ENCODE results near the gene GPR158. TPM values are rescaled to one million over a fixed set of nuclear protein-coding genes. Genes with fewer than 3 reads are reported as not detected.

GPR158 gene
- total RNA-seq, 2 experiments from 2014 or later = not detected

DNA sequence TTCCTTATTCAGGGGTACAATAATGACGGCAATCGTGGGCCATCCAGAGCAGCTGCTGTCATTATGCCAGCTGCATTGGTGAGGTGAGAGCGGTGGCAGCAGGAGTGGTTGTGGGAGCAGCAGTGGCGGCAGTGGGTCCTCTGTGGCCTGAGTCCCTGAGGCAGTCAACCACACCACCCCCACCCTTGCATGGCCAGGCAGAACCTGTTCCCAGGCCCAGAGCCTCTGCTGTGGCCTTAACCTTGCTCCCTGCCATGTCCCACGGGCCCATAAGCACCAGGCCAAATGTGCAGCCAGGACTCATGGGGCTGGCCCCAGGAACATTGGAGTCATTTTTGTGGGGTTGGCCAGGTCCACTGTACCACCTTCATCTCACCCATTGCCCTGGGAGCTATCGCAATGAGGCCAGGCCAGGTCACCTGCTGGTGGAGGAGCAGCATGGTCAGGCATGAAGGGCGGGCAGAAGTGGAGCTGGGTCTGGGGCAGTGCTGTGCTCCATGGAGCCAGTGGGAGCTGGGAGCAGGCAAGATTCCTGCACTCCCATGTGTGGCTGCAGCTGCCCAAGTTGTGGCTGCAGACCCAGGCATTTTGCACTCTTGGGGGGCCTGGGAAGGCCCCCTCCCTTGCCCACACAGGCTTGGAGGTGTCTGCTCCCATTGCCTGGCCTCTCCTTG lies 213.5 kb downstream of the GPR158 start:
- Mint-ChIP-seq H3K4me3 (no peak overlapping the region), H3K4me1 (no peaks in the 10 kb centered on the region), H3K9me3 (peaks cover 10% of the 10 kb centered on the region), H3K27ac (no peak overlapping the region), H3K36me3 (no peaks in the 10 kb centered on the region), H3K27me3 (no peaks in the 10 kb centered on the region)
- no peak for DNase-seq

DNA sequence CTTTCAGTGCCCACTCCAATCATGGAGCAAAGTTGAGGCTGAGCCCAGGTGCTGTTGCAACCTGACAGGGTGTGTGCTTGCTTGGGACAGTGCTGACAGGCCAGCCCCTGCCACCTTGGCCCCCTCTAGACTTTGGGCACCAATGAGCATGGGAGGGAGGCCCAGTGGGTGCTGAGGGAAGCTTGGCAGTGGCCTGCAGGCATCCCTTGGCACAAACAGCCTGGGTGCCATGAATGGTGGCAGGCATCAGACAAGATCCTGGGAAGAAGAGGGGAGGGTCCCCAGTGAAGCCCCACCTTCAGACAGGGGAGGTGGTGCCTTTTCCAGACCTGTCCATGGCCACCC lies 214.0 kb downstream of the GPR158 start:
- H3K4me3 Mint-ChIP-seq = no peak overlapping the region
- H3K4me1 Mint-ChIP-seq = no peaks in the 10 kb centered on the region
- no peaks in the 10 kb centered on the region for H3K36me3 Mint-ChIP-seq
- H3K27me3 Mint-ChIP-seq = no peaks in the 10 kb centered on the region
- DNase-seq = no peak
- no peak overlapping the region for H3K27ac Mint-ChIP-seq
- peaks cover 10% of the 10 kb centered on the region for H3K9me3 Mint-ChIP-seq

DNA sequence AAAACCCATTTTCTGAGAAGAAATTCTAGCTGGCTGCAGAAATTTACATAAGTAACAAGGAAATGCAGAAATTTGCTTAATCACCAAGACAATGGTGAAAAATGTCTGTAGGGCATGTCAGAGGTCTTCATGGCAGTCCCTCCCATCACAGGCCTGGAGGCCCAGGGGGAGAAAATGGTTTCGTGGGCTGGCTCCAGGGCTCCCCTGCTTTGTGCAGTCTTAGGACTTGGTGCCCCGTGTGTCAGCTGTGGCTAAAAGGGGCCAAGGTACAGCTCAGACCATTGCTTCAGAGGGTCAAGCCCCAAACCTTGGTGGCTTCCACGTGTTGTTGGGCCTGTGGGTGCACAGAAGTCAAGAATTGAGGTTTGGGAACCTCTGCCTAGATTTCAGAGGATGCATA lies 215.9 kb downstream of the GPR158 start:
- Mint-ChIP-seq H3K4me3 (no peak overlapping the region), H3K4me1 (no peaks in the 10 kb centered on the region), H3K27ac (no peak overlapping the region), H3K9me3 (peaks cover 12% of the 10 kb centered on the region), H3K36me3 (no peaks in the 10 kb centered on the region), H3K27me3 (no peaks in the 10 kb centered on the region)
- no peak for DNase-seq

DNA sequence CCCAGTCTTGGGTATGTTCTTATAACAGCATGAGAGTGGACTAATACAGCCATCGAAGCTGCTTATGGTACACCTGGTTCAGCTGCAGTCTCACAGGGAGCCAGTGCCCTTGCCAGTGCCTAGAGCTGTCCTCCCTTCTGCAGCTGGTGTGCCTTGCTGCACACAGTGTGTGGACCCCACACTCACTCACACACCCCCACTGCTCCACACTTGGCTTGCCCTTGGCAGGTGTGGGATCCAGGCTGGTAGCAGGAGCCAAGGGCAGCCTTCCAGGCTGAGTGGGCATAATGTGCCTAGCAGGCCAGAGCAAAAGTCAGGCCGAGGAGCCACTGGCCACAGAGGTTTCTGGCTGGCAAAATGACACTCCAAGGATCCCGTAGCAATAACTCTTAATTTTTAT lies 217.3 kb downstream of the GPR158 start:
- Mint-ChIP-seq H3K27ac (no peak overlapping the region), H3K36me3 (no peaks in the 10 kb centered on the region), H3K27me3 (no peaks in the 10 kb centered on the region), H3K4me1 (no peaks in the 10 kb centered on the region), H3K9me3 (peaks cover 9% of the 10 kb centered on the region), H3K4me3 (no peak overlapping the region)
- no peak for DNase-seq

DNA sequence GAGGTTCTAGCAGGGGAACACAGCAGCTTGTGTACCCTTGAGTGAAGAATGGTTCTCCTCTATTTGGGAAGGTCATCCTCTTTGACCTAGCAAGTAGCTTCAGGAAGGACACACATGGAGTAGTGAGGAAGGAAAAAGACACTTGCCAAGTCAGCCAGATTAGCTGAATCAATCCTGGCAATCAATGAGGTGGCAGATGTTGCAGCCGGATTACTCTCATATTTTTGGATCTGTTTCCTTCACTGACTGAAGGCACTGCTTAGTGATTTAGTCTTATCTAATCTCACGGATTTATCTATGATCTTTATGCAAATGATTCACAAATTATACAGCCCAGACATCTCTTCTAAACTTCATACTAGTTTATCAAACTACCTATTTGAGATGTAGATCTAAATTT lies 218.8 kb downstream of the GPR158 start:
- no peaks in the 10 kb centered on the region for H3K4me1 Mint-ChIP-seq
- H3K27ac Mint-ChIP-seq = no peak overlapping the region
- peaks cover 8% of the 10 kb centered on the region for H3K9me3 Mint-ChIP-seq
- no peaks in the 10 kb centered on the region for H3K36me3 Mint-ChIP-seq
- H3K27me3 Mint-ChIP-seq = no peaks in the 10 kb centered on the region
- no peak for DNase-seq
- H3K4me3 Mint-ChIP-seq = no peak overlapping the region

DNA sequence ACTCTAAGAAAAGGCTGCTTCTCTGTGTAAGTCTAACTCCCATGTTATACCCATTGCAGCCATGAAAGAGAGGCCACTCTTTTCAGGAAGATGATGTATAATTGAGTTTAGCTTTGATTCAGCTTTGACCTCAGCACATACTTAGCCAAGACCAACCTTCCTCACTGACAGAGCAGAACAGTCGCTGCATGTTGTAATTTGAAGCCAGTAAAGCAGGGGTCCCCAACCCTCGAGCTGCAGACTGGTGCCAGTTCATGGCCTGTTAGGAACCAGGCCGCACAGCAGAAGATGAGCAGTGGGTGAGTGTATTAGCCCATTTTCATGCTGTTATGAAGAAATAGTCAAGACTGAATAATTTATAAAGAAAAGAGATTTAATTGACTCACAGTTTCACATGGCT lies 223.9 kb downstream of the GPR158 start:
- Mint-ChIP-seq H3K36me3 (no peaks in the 10 kb centered on the region), H3K4me3 (no peak overlapping the region), H3K27me3 (no peaks in the 10 kb centered on the region), H3K4me1 (no peaks in the 10 kb centered on the region), H3K27ac (no peak overlapping the region), H3K9me3 (peaks cover 2% of the 10 kb centered on the region)
- no peak for DNase-seq

DNA sequence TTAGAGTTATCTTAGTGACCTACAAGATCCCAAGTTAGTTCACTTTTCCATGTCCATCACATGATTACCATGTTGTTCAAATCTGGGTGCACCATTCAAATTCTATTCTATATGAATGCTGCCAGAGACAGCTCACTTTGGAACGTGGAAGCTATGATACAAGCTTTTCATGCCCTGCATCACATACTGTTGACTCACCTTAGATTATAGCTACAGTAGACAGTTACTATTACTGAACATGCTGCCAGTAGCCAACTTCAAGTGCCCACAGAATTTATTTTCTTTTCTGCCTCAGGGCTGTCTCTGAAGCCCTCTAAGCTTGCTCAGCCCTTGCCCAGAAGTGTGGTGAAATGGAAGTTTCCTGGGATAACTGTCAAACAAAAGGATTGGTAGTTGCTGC lies 231.1 kb downstream of the GPR158 start:
- Mint-ChIP-seq H3K27me3 (no peaks in the 10 kb centered on the region), H3K36me3 (no peaks in the 10 kb centered on the region), H3K9me3 (no peaks in the 10 kb centered on the region), H3K27ac (no peak overlapping the region), H3K4me1 (no peaks in the 10 kb centered on the region), H3K4me3 (no peak overlapping the region)
- no peak for DNase-seq

DNA sequence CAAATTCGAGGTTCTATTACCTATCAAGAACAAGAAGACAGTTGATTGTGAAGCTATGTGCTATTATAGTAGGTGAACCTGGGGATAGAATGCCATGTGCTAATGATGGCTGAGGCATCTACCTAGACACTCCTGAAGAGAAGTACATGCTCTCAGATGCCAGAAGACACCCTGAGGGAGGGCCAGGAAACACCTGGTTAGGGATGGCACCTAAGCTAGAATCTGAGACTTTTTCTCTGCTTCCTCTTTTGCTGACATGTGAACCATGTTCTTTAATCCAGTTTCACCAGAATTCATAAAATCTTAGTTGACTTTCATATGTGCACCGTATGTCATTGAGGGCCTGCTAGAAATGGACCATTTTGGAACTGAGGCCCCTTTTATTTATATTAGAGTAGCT lies 242.8 kb downstream of the GPR158 start:
- Mint-ChIP-seq H3K4me3 (no peak overlapping the region), H3K36me3 (no peaks in the 10 kb centered on the region), H3K9me3 (no peaks in the 10 kb centered on the region), H3K27me3 (no peaks in the 10 kb centered on the region), H3K4me1 (no peaks in the 10 kb centered on the region), H3K27ac (no peak overlapping the region)
- no peak for DNase-seq

DNA sequence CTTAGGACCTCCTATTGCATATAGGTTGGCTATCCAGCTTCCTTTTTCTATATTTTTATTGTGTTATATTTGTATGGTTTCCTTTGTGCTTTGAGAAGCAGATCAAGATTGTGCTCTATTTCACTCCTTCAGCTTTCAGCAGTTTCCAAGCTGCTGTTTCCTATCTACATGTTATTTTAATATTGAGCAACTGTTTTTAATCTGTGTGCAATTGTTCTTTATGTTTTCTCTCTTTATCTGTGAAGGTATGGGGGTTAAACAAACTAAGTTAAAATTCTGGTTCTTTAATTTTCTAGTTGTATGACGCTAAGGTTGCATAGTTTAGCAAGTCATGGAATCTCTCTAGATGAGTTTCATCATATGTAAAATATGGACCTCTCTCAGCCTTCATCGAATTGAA lies 251.0 kb downstream of the GPR158 start:
- H3K27me3 Mint-ChIP-seq = no peaks in the 10 kb centered on the region
- no peaks in the 10 kb centered on the region for H3K36me3 Mint-ChIP-seq
- no peaks in the 10 kb centered on the region for H3K4me1 Mint-ChIP-seq
- DNase-seq = no peak
- H3K4me3 Mint-ChIP-seq = no peak overlapping the region
- peaks cover 1% of the 10 kb centered on the region for H3K9me3 Mint-ChIP-seq
- no peak overlapping the region for H3K27ac Mint-ChIP-seq

DNA sequence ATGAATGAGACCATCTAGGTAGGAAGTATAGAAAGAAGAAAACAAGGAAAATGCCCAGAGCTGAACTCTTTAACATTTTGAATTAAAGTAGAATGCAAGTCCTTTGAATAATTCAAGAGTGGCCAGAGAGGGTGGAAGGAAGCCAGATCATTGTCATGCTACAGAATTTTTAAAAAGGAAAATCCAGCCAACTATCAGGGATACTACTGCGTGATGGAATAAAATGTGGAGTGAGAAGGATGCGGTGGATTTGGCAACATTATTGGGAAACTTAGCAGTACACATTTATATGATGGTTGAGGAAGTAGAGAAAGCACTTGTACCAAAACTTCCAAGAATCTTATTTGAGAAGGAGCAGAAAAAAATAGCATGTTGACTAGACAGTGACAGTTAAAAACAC lies 261.6 kb downstream of the GPR158 start:
- Mint-ChIP-seq H3K4me1 (no peaks in the 10 kb centered on the region), H3K4me3 (no peak overlapping the region), H3K36me3 (no peaks in the 10 kb centered on the region), H3K9me3 (no peaks in the 10 kb centered on the region), H3K27ac (no peak overlapping the region), H3K27me3 (no peaks in the 10 kb centered on the region)
- no peak for DNase-seq

DNA sequence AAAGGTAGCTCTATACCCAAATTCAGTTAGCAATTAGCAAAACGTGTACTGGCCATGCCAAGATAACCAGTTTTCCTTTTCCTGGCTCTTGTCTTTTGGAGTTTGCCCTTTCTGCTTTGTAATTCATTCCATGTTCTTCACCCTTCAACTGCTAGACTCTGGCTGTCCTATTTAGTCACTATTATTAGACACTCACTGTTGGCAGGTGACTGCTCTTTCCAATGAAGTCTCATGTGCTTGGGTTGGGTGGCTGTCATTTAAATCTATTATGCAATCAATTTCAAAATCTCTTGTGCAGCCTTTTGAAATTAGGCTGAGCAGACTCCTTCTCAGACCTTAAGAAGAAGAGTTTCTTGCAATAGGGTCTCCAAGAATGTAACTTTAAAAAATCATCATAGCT lies 266.5 kb downstream of the GPR158 start:
- H3K36me3 Mint-ChIP-seq = no peaks in the 10 kb centered on the region

DNA sequence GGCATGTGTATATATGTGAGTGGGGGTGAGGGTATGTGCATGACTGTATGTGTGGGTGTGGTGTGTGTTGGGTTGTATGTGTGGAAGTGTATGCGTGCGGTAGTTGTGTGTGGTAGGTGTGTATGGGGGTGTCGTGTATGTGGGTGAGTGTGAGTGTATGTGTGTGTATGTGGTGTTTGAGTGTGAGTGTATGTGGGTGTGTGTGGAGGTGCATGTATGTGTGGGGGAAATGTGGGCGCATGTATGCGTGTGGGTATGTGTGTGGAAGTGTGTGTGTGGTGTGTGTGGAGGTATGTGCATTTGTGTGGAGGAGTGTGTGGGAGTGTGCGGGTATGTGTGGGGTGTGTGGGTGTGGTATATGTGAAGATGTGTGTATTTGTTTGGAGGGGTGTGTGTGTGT lies 269.5 kb downstream of the GPR158 start:
- Mint-ChIP-seq H3K27me3 (no peaks in the 10 kb centered on the region), H3K4me1 (no peaks in the 10 kb centered on the region), H3K36me3 (no peaks in the 10 kb centered on the region), H3K4me3 (no peak overlapping the region), H3K27ac (no peak overlapping the region), H3K9me3 (no peaks in the 10 kb centered on the region)
- DNase-seq = no peak

More for the DNA sequence above, 266.5 kb downstream of the GPR158 start:
- Mint-ChIP-seq H3K27me3 (no peaks in the 10 kb centered on the region), H3K4me3 (no peak overlapping the region), H3K4me1 (no peaks in the 10 kb centered on the region), H3K27ac (no peak overlapping the region), H3K9me3 (no peaks in the 10 kb centered on the region)
- DNase-seq = no peak

DNA sequence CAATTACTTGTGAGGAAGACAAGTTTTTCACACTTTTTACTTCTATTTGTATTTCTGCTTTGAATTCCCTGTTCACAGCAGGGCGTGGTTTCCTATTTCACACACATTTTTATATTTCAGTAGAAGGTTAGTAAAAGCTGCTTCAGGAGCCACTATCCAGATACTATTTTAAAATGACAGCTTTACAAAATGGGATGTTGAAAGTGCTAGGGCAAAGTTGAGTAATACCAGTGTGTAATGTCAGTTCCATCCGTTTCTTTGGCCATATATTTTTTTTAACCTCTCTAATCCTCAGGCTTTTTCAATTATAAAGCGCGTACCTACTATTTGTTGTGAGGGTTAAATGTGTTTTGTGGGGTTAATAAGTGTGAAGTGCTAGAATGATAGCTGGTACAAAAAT lies 276.6 kb downstream of the GPR158 start:
- no peaks in the 10 kb centered on the region for H3K27me3 Mint-ChIP-seq
- H3K9me3 Mint-ChIP-seq = peaks cover 4% of the 10 kb centered on the region
- H3K4me3 Mint-ChIP-seq = no peak overlapping the region
- H3K4me1 Mint-ChIP-seq = no peaks in the 10 kb centered on the region
- DNase-seq = no peak
- H3K36me3 Mint-ChIP-seq = no peaks in the 10 kb centered on the region
- H3K27ac Mint-ChIP-seq = no peak overlapping the region

DNA sequence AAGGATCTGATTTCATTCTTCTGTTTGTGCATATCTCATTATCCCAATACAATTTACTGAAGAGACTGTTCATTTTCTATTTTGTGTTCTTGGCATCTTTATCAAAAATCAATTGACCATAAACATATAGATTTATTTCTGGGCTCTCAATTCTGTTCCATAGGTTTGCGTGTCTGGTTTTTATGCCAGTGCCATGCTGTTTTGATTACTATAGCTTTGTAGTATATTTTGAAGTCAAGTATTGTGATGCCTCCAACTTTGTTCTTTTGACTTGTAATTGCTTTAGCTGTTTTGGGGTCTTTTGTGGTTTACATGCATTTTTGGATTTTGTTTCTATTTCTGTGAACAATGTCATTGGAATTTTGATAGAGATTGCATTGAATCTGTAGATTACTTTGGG lies 278.8 kb downstream of the GPR158 start:
- no peaks in the 10 kb centered on the region for H3K36me3 Mint-ChIP-seq
- H3K9me3 Mint-ChIP-seq = peaks cover 4% of the 10 kb centered on the region
- no peak overlapping the region for H3K4me3 Mint-ChIP-seq
- DNase-seq = no peak
- no peak overlapping the region for H3K27ac Mint-ChIP-seq
- no peaks in the 10 kb centered on the region for H3K27me3 Mint-ChIP-seq
- no peaks in the 10 kb centered on the region for H3K4me1 Mint-ChIP-seq

DNA sequence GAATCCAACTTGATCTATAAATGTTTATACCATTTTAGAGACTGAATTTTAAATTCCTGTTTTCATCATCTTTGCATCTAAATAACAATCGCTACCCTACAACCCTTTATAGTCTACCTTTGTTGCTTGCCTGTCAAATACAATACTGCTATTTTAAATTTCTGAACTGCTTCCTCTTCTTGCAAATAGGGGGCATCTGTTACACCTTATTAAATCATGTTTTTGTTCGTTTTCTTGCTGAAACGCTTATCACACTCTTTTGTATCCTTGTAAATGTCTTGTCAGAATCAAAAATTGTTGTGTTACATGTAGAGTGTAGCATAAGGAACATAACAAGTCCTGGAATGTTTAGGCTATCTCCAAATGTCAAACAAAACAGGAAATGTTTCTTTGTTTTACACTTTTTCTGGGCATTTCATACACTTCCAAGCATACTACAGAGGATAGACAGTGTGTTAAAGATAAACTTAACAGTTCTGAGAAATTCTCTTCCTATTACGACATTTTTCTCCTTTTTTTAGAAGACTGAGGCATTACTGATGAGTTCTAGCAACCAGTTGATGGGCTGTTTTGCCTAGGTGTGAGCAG lies 281.3 kb downstream of the GPR158 start:
- Mint-ChIP-seq H3K27ac (no peak overlapping the region), H3K36me3 (no peaks in the 10 kb centered on the region), H3K9me3 (peaks cover 5% of the 10 kb centered on the region), H3K27me3 (no peaks in the 10 kb centered on the region), H3K4me1 (no peaks in the 10 kb centered on the region), H3K4me3 (no peak overlapping the region)
- DNase-seq = no peak

DNA sequence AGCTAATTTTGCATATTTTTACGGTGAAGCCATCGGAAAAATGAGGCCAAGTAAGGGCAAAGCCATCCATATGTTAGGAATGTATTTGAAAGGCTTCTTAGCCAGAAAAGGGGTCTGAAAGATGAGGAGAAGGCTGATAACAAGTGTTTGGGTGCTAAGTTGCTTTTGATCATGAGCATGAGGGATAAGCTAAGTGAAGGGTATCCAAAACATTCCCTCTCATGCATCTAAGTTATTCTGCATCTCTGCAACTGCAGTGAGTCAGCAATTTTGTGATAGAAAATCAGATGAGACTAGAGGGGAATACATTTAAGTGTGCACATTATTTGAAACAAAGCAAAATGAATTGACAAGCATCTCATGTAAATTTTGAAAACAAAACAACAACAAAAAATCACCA lies 282.8 kb downstream of the GPR158 start:
- no peaks in the 10 kb centered on the region for H3K4me1 Mint-ChIP-seq
- no peak overlapping the region for H3K4me3 Mint-ChIP-seq
- H3K36me3 Mint-ChIP-seq = no peaks in the 10 kb centered on the region
- H3K27ac Mint-ChIP-seq = no peak overlapping the region
- H3K9me3 Mint-ChIP-seq = peaks cover 5% of the 10 kb centered on the region
- no peaks in the 10 kb centered on the region for H3K27me3 Mint-ChIP-seq
- DNase-seq = no peak

Measured in activated naive CD8-positive, alpha-beta T cell treated with anti-CD3 and anti-CD28 coated beads for 36 hours (primary cell).